H1 (cell line): Measurements from ENCODE around the gene OSBPL3. TPM values are rescaled to one million over a fixed set of nuclear protein-coding genes. Genes with fewer than 3 reads are reported as not detected.

ENCODE experiments used
- CTCF ChIA-PET: fragments of 300-600 bp; sonication (Branson Sonifier 250); formaldehyde crosslinking; loops from one replicate; lab custom pipeline; 2021; ENCODE audit not compliant: partially characterized antibody; lab: Charles Lee
- POLR2A ChIA-PET: fragments of 300-600 bp; sonication (Branson Sonifier 250); formaldehyde crosslinking; loops from one replicate; lab custom pipeline; 2021; ENCODE audit warnings: inconsistent platforms; ENCODE audit not compliant: partially characterized antibody; lab: Charles Lee
- DNase-seq, 2 experiments: peaks; one replicate each; pipeline versions ENCODE4 v3.0.0 to v3.0.0-alpha.2; 2010 to 2022; ENCODE audit warnings: low spot score in 2 of 2, low read depth in 1 of 2, mixed read lengths in 1 of 2
- FAIRE-seq: peaks from 2 replicates; lab custom pipeline; 2011; peaks lifted over from hg19 to GRCh38; lab: Jason Lieb, UNC
- H2AFZ ChIP-seq: 2 replicates; pipeline ENCODE4 v1.8.1; 2012; ENCODE audit warnings: low read length, inconsistent platforms
- H2AK5ac ChIP-seq: 2 replicates; pipeline ENCODE4 v1.6.1; 2013; ENCODE audit warnings: low read depth, low read length
- H2BK120ac ChIP-seq: replicated peaks from 2 replicates; pipeline ENCODE3; 2013; ENCODE audit warnings: low read depth, low read length, inconsistent platforms
- H2BK12ac ChIP-seq: 2 replicates; pipeline ENCODE4 v1.6.1; 2013; ENCODE audit warnings: low read depth, low read length
- H2BK15ac ChIP-seq: 2 replicates; pipeline ENCODE4 v1.6.1; 2013; ENCODE audit warnings: low read length
- H2BK20ac ChIP-seq: 2 replicates; pipeline ENCODE4 v1.6.1; 2013; ENCODE audit warnings: low read length
- H2BK5ac ChIP-seq: 2 replicates; pipeline ENCODE4 v1.6.1; 2013; ENCODE audit warnings: low read depth, low read length
- H3K14ac ChIP-seq: 2 replicates; pipeline ENCODE4 v1.6.1; 2013; ENCODE audit warnings: inconsistent platforms; ENCODE audit not compliant: insufficient read length
- H3K18ac ChIP-seq: 2 replicates; pipeline ENCODE4 v1.6.1; 2013; ENCODE audit warnings: low read length; ENCODE audit errors: extremely low read depth
- H3K23ac ChIP-seq: 2 replicates; pipeline ENCODE4 v1.6.1; 2013; ENCODE audit warnings: inconsistent platforms; ENCODE audit not compliant: insufficient read length
- H3K23me2 ChIP-seq: 2 replicates; pipeline ENCODE4 v1.6.1; 2013; ENCODE audit warnings: low read depth, low read length
- H3K27ac ChIP-seq: 2 replicates; pipeline ENCODE4 v1.6.1; 2011; ENCODE audit warnings: low read depth, low read length, inconsistent platforms
- H3K27me3 ChIP-seq, 4 experiments: replicated peaks in 1 of 4; 1 replicate in 1 of 4; 2 replicates in 3 of 4; pipeline versions ENCODE4 v1.6.1 to v1.8.1; 2011 to 2013; ENCODE audit warnings: low read length in 3 of 4, mild to moderate bottlenecking in 3 of 4, inconsistent platforms in 2 of 4, mixed read lengths in 2 of 4, moderate library complexity in 1 of 4; ENCODE audit not compliant: control insufficient read depth in 3 of 4, insufficient read depth in 3 of 4; ENCODE audit errors: extremely low read depth in 1 of 4
- H3K36me3 ChIP-seq, 4 experiments: 2 replicates each; pipeline versions ENCODE4 v1.6.1 to v1.8.1; 2011 to 2013; ENCODE audit warnings: mild to moderate bottlenecking in 4 of 4, low read length in 3 of 4, moderate library complexity in 2 of 4, control low read depth in 1 of 4, inconsistent platforms in 1 of 4; ENCODE audit not compliant: insufficient read depth in 4 of 4, control insufficient read depth in 2 of 4
- H3K4ac ChIP-seq: replicated peaks from 2 replicates; pipeline ENCODE3; 2013; ENCODE audit warnings: low read length, low read depth, mixed read lengths, inconsistent platforms; ENCODE audit not compliant: insufficient read length
- H3K4me1 ChIP-seq, 4 experiments: replicated peaks in 1 of 4; 1 replicate in 1 of 4; 2 replicates in 3 of 4; pipeline versions ENCODE4 v1.6.1 to v1.8.1; 2011 to 2013; ENCODE audit warnings: low read length in 3 of 4, inconsistent platforms in 2 of 4, mixed read lengths in 1 of 4; ENCODE audit not compliant: insufficient read depth in 4 of 4, control insufficient read depth in 3 of 4
- H3K4me2 ChIP-seq, 2 experiments: 2 replicates each; pipeline versions ENCODE4 v1.6.1 to v1.8.1; 2011 to 2013; ENCODE audit warnings: low read depth in 2 of 2, low read length in 2 of 2, control low read depth in 1 of 2, inconsistent platforms in 1 of 2, mild to moderate bottlenecking in 1 of 2; ENCODE audit not compliant: insufficient read depth in 1 of 2
- H3K4me3 ChIP-seq, 4 experiments: fragments of 200-600, 300-600 bp in 1 of 4; sonication (generic), shearing (Covaris generic), sonication (Bioruptor Twin) in 1 of 4; 2 replicates each; pipeline versions ENCODE4 v1.5.1 to v1.8.1; 2011 to 2016; ENCODE audit warnings: low read length in 4 of 4, low read depth in 3 of 4, control low read depth in 2 of 4, inconsistent platforms in 2 of 4, mild to moderate bottlenecking in 2 of 4, mixed read lengths in 1 of 4, moderate library complexity in 1 of 4; ENCODE audit not compliant: insufficient read depth in 2 of 4; ENCODE audit errors: extremely low read depth in 1 of 4
- H3K56ac ChIP-seq: replicated peaks from 2 replicates; pipeline ENCODE3; 2013; ENCODE audit warnings: low read depth, mild to moderate bottlenecking, mixed read lengths, low read length, inconsistent platforms; ENCODE audit not compliant: insufficient read length
- H3K79me1 ChIP-seq: 2 replicates; pipeline ENCODE4 v1.6.1; 2013; ENCODE audit warnings: low read depth, low read length, control low read depth
- H3K79me2 ChIP-seq, 2 experiments: 2 replicates each; pipeline versions ENCODE4 v1.6.1 to v1.8.1; 2012 to 2013; ENCODE audit warnings: low read length in 2 of 2, mild to moderate bottlenecking in 2 of 2, inconsistent platforms in 1 of 2; ENCODE audit not compliant: insufficient read depth in 2 of 2, control insufficient read depth in 1 of 2
- H3K9ac ChIP-seq, 4 experiments: replicated peaks in 1 of 4; 1 replicate in 1 of 4; 2 replicates in 3 of 4; pipeline versions ENCODE4 v1.6.1 to v1.8.1; 2011 to 2013; ENCODE audit warnings: low read depth in 3 of 4, low read length in 3 of 4, control low read depth in 2 of 4, mild to moderate bottlenecking in 2 of 4, moderate library complexity in 2 of 4, inconsistent platforms in 1 of 4; ENCODE audit errors: extremely low read depth in 1 of 4
- H3K9me3 ChIP-seq, 2 experiments: 2 replicates each; pipeline versions ENCODE4 v1.6.1 to v1.8.1; 2012 to 2013; ENCODE audit warnings: mild to moderate bottlenecking in 2 of 2, moderate library complexity in 2 of 2, control low read depth in 1 of 2, inconsistent platforms in 1 of 2, low read depth in 1 of 2, low read length in 1 of 2, mixed read lengths in 1 of 2; ENCODE audit not compliant: insufficient read depth in 2 of 2
- H4K20me1 ChIP-seq, 2 experiments: replicated peaks in 1 of 2; 2 replicates each; pipeline versions ENCODE3 to v1.8.1; 2011 to 2013; ENCODE audit warnings: inconsistent platforms in 2 of 2, low read length in 2 of 2, mild to moderate bottlenecking in 1 of 2; ENCODE audit not compliant: insufficient read depth in 2 of 2, control insufficient read depth in 1 of 2
- H4K5ac ChIP-seq: 2 replicates; pipeline ENCODE4 v1.6.1; 2013; ENCODE audit warnings: low read length, low read depth, mixed read lengths, inconsistent platforms; ENCODE audit not compliant: insufficient read length
- H4K8ac ChIP-seq: 2 replicates; pipeline ENCODE4 v1.8.0; 2013; ENCODE audit warnings: mild to moderate bottlenecking, moderate library complexity, low read length, inconsistent platforms; ENCODE audit not compliant: insufficient read depth; ENCODE audit errors: extremely low read depth
- H4K91ac ChIP-seq: replicated peaks from 2 replicates; pipeline ENCODE3; 2013; ENCODE audit warnings: low read length, mixed read lengths, inconsistent platforms; ENCODE audit not compliant: insufficient read length
- CBX8 ChIP-seq: fragments of 300-800, 300-1000 bp; sonication (generic); IDR thresholded peaks from 2 replicates; pipeline ENCODE4 v1.7.1; 2016; ENCODE audit warnings: low read depth, low read length, borderline replicate concordance
- CEBPB ChIP-seq: IDR thresholded peaks from 2 replicates; pipeline ENCODE4 v1.6.1; 2012; ENCODE audit warnings: low read depth, low read length
- HDAC6 ChIP-seq: IDR thresholded peaks from one replicate; pipeline ENCODE4 v1.7.1; 2012; ENCODE audit warnings: low read depth, mild to moderate bottlenecking, inconsistent platforms, low read length, moderate library complexity
- KDM5A ChIP-seq: fragments of 200-600 bp; IDR thresholded peaks from 2 replicates; pipeline ENCODE4 v1.7.1; 2012; ENCODE audit warnings: mild to moderate bottlenecking, low read length, inconsistent platforms, mixed read lengths
- POU5F1 ChIP-seq: IDR thresholded peaks from 2 replicates; pipeline ENCODE4 v1.6.1; 2011; ENCODE audit warnings: low read depth, mild to moderate bottlenecking, low read length, moderate library complexity
- RBBP5 ChIP-seq: IDR thresholded peaks from 2 replicates; pipeline ENCODE4 v1.7.1; 2012; ENCODE audit warnings: low read depth, mild to moderate bottlenecking, inconsistent platforms, low read length, moderate library complexity, borderline replicate concordance
- SAP30 ChIP-seq: fragments of 300-600 bp; sonication (generic); IDR thresholded peaks from 2 replicates; pipeline ENCODE4 v1.7.1; 2012; ENCODE audit warnings: low read length, moderate library complexity, mild to moderate bottlenecking, inconsistent platforms; ENCODE audit not compliant: insufficient read depth, insufficient replicate concordance
- SIRT6 ChIP-seq: IDR thresholded peaks from one replicate; pipeline ENCODE4 v1.7.1; 2012; ENCODE audit warnings: low read length, inconsistent platforms
- SP2 ChIP-seq: IDR thresholded peaks from 2 replicates; pipeline ENCODE4 v1.6.1; 2012; ENCODE audit warnings: mild to moderate bottlenecking, low read length, inconsistent platforms
- SRF ChIP-seq: IDR thresholded peaks from 2 replicates; pipeline ENCODE4 v1.6.1; 2011; ENCODE audit warnings: mild to moderate bottlenecking, low read depth, low read length, moderate library complexity
- TAF1 ChIP-seq: IDR thresholded peaks from 2 replicates; pipeline ENCODE4 v1.6.1; 2011; ENCODE audit warnings: mild to moderate bottlenecking, low read depth, low read length
- YY1 ChIP-seq: IDR thresholded peaks from 2 replicates; pipeline ENCODE4 v1.6.1; 2011; ENCODE audit warnings: low read depth, mild to moderate bottlenecking, low read length
- WGBS, 2 experiments: shearing (Covaris generic) in 1 of 2; methylation state at CpG; one replicate each; pipeline versions ENCODE4 v1.1.6 to v1.1.7; 2013 to 2015; ENCODE audit warnings: low lambda C conversion rate in 2 of 2, mixed read lengths in 2 of 2, inconsistent platforms in 1 of 2, low coverage in 1 of 2, missing lambda C conversion rate in 1 of 2; ENCODE audit not compliant: insufficient replicate concordance in 2 of 2, insufficient coverage in 1 of 2, insufficient read length in 1 of 2; ENCODE audit errors: extremely low coverage in 1 of 2, missing lambda C conversion rate in 1 of 2; 5-methylcytosine and 5-hydroxymethylcytosine counted together
- polyA plus RNA-seq, 7 experiments: library from polyadenylated mRNA; depleted of rRNA in 3 of 7; stranded (reverse) in 5 of 7; unstranded in 2 of 7; fragments of >200 nt in 5 of 7; fragments of 200-250 nt in 2 of 7; gene quantifications; 1 replicate in 5 of 7; 2 replicates in 1 of 7; 4 replicates in 1 of 7; pipeline versions ENCODE4 v1.2.1 to v1.2.3, GENCODE V29; 2011 to 2013; ENCODE audit warnings: missing spikeins in 2 of 7, mixed read lengths in 2 of 7
- total RNA-seq: library from RNA; stranded (reverse); fragmentation: NEBNext Ultra II Directional; extraction: Animal tissue kit (Norgen Biotek cat#: 25700); gene quantifications from 2 replicates; pipeline ENCODE4 v1.2.1, GENCODE V29; 2021
- TF ChIP-seq, protein P1 (sequence below): IDR thresholded peaks from 2 replicates; pipeline ENCODE4 v1.6.1; 2012; ENCODE audit warnings: low read length, inconsistent platforms

OSBPL3 gene
- total and polyA plus RNA-seq, 2 of the 8 experiments (the other 6 are each of a cell fraction or from before 2014, with no cell fraction given) = 2.8 to 13.9 TPM

DNA sequence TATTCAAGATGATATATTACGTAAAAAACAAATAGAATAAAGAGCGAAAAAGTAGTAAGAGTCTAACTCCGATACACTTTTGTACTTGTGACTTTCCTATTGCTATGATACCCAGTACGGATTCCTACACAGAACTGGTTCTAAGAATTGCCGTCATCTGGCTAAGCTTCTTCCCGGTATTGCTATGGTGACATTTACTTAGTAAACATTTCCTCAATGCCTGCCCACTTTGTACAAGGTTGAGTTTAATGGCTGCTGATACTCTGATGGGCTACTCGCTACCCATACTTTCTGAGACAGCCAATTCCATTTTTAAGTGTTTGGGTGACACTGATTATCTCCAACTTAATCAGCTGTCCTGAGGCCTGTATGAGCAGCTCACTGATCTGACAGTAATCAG lies 55.6 kb downstream of the OSBPL3 start:
- Histone ChIP-seq H4K91ac (no peak overlapping the region), H4K5ac (no peak overlapping the region), H2BK5ac (no peak overlapping the region), H3K9ac (no peak overlapping the region), H3K27ac (no peak overlapping the region), H3K79me1 (no peaks in the 10 kb centered on the region), H3K23ac (no peak overlapping the region), H3K9me3 (no peaks in the 10 kb centered on the region), H3K79me2 (no peaks in the 10 kb centered on the region), H3K14ac (no peak overlapping the region), H3K56ac (no peak overlapping the region), H2BK120ac (no peak overlapping the region), H3K36me3 (no peaks in the 10 kb centered on the region), H4K20me1 (no peaks in the 10 kb centered on the region), H2AFZ (no peak overlapping the region), H4K8ac (no peak overlapping the region), H2BK12ac (no peak overlapping the region), H3K18ac (no peak overlapping the region), H3K4ac (no peak overlapping the region), H3K4me2 (no peak overlapping the region), H2BK20ac (no peak overlapping the region), H3K4me1 (no peaks in the 10 kb centered on the region; a peak in 1 of 7 replicates), H2AK5ac (no peak overlapping the region), H3K4me3 (no peak overlapping the region), H3K23me2 (no peaks in the 10 kb centered on the region), H2BK15ac (no peak overlapping the region), H3K27me3 (no peaks in the 10 kb centered on the region)
- CTCF ChIA-PET = interaction anchor here (0.6 to 1.1 kb wide), 3 partner anchors 12 to 141 kb away, joined by 3 to 4 read pairs (median 3); no protein-coding TSS in a partner anchor
- DNase-seq (no peak), FAIRE-seq (no peak)
- WGBS, 2 experiments = 87% methylated on average over 7 of the region's 7 CpGs; no CpG with 5 or more reads in 1 of the 2 experiments
- POLR2A ChIA-PET = interaction anchor here (1.3 kb wide), 1 partner anchor 14 kb away, joined by 3 read pairs; no protein-coding TSS in a partner anchor
- no peak for TF ChIP-seq POU5F1
- no peak for TF ChIP-seq RBBP5
- TF ChIP-seq KDM5A = no peak
- TF ChIP-seq, protein P1, sequence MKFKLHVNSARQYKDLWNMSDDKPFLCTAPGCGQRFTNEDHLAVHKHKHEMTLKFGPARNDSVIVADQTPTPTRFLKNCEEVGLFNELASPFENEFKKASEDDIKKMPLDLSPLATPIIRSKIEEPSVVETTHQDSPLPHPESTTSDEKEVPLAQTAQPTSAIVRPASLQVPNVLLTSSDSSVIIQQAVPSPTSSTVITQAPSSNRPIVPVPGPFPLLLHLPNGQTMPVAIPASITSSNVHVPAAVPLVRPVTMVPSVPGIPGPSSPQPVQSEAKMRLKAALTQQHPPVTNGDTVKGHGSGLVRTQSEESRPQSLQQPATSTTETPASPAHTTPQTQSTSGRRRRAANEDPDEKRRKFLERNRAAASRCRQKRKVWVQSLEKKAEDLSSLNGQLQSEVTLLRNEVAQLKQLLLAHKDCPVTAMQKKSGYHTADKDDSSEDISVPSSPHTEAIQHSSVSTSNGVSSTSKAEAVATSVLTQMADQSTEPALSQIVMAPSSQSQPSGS = no peak
- TF ChIP-seq SIRT6 = no peak
- TF ChIP-seq HDAC6 = no peak
- no peak for TF ChIP-seq TAF1
- TF ChIP-seq CEBPB = no peak
- no peak for TF ChIP-seq SRF
- TF ChIP-seq SP2 = no peak
- TF ChIP-seq SAP30 = no peak
- TF ChIP-seq YY1 = no peak
- no peak for TF ChIP-seq CBX8
